Trophoblast cell (in vitro differentiated cells and primary cell): ENCODE results near the gene PRR35.

Experiments used
- DNase-seq, 2 donors: peaks; one replicate each; pipeline ENCODE4 v3.0.0-alpha.2; 2016
- H2AFZ ChIP-seq: 2 replicates; pipeline ENCODE4 v1.6.1; 2013; ENCODE audit warnings: low read length, moderate library complexity, mild to moderate bottlenecking; ENCODE audit not compliant: insufficient read depth, poor library complexity
- H2AK5ac ChIP-seq: 2 replicates; pipeline ENCODE4 v1.6.1; 2013; ENCODE audit warnings: mild to moderate bottlenecking, low read length
- H2BK120ac ChIP-seq: 2 replicates; pipeline ENCODE4 v1.6.1; 2013; ENCODE audit warnings: low read length, mild to moderate bottlenecking, moderate library complexity; ENCODE audit not compliant: insufficient read depth, poor library complexity
- H2BK12ac ChIP-seq: 2 replicates; pipeline ENCODE4 v1.6.1; 2013; ENCODE audit warnings: mild to moderate bottlenecking, low read length, moderate library complexity
- H2BK5ac ChIP-seq: 2 replicates; pipeline ENCODE4 v1.6.1; 2013; ENCODE audit warnings: low read length, low read depth, moderate library complexity, mild to moderate bottlenecking; ENCODE audit not compliant: poor library complexity
- H3K14ac ChIP-seq: 2 replicates; pipeline ENCODE4 v1.6.1; 2013; ENCODE audit warnings: mild to moderate bottlenecking, low read length
- H3K18ac ChIP-seq: 2 replicates; pipeline ENCODE4 v1.6.1; 2013; ENCODE audit warnings: mild to moderate bottlenecking, low read length
- H3K23ac ChIP-seq: 2 replicates; pipeline ENCODE4 v1.6.1; 2013; ENCODE audit warnings: low read length
- H3K27ac ChIP-seq: 2 replicates; pipeline ENCODE4 v1.5.1; 2013; ENCODE audit warnings: low read depth, mild to moderate bottlenecking, inconsistent platforms, low read length, moderate library complexity
- H3K27me3 ChIP-seq: 2 replicates; pipeline ENCODE4 v1.6.1; 2013; ENCODE audit warnings: inconsistent platforms, mild to moderate bottlenecking, low read length, moderate library complexity; ENCODE audit not compliant: insufficient read depth
- H3K36me3 ChIP-seq, 2 experiments: 1 replicate in 1 of 2; 2 replicates in 1 of 2; pipeline ENCODE4 v1.6.1; 2013; ENCODE audit warnings: low read length in 2 of 2, mild to moderate bottlenecking in 2 of 2, moderate library complexity in 1 of 2; ENCODE audit not compliant: insufficient read depth in 2 of 2, control insufficient read depth in 1 of 2
- H3K4ac ChIP-seq: 2 replicates; pipeline ENCODE4 v1.6.1; 2013; ENCODE audit warnings: low read depth, mild to moderate bottlenecking, low read length, moderate library complexity
- H3K4me1 ChIP-seq, 2 experiments: 1 replicate in 1 of 2; 2 replicates in 1 of 2; pipeline ENCODE4 v1.6.1; 2013; ENCODE audit warnings: low read length in 2 of 2, mild to moderate bottlenecking in 2 of 2, moderate library complexity in 1 of 2; ENCODE audit not compliant: insufficient read depth in 2 of 2, control insufficient read depth in 1 of 2
- H3K4me2 ChIP-seq: 2 replicates; pipeline ENCODE4 v1.6.1; 2013; ENCODE audit warnings: inconsistent platforms, mild to moderate bottlenecking, low read length, moderate library complexity
- H3K4me3 ChIP-seq: 2 replicates; pipeline ENCODE4 v1.5.1; 2013; ENCODE audit warnings: mild to moderate bottlenecking, low read depth, low read length, inconsistent platforms
- H3K79me1 ChIP-seq: one replicate; pipeline ENCODE4 v1.6.1; 2013; ENCODE audit warnings: low read length
- H3K79me2 ChIP-seq: 2 replicates; pipeline ENCODE4 v1.6.1; 2013; ENCODE audit warnings: low read length, mild to moderate bottlenecking; ENCODE audit not compliant: control insufficient read depth, insufficient read depth, poor library complexity
- H3K9ac ChIP-seq: 2 replicates; pipeline ENCODE4 v1.6.1; 2013; ENCODE audit warnings: mild to moderate bottlenecking, low read length
- H3K9me3 ChIP-seq: 2 replicates; pipeline ENCODE4 v1.6.1; 2013; ENCODE audit warnings: low read depth, mild to moderate bottlenecking, control low read depth, inconsistent platforms, low read length; ENCODE audit not compliant: insufficient read depth
- H4K12ac ChIP-seq: 2 replicates; pipeline ENCODE4 v1.6.1; 2013; ENCODE audit warnings: low read depth, mild to moderate bottlenecking, low read length, moderate library complexity
- H4K8ac ChIP-seq: 2 replicates; pipeline ENCODE4 v1.6.1; 2013; ENCODE audit warnings: low read depth, mild to moderate bottlenecking, low read length, moderate library complexity
- H4K91ac ChIP-seq: one replicate; pipeline ENCODE4 v1.6.1; 2013; ENCODE audit warnings: low read depth, mild to moderate bottlenecking, low read length, moderate library complexity
- WGBS: extraction: QIAGEN DNeasy Blood & Tissue Kit; methylation state at CpG from one replicate; pipeline ENCODE4 v1.1.7; 2013; ENCODE audit warnings: missing lambda C conversion rate; ENCODE audit not compliant: insufficient read length, insufficient coverage; ENCODE audit errors: extremely low coverage; 5-methylcytosine and 5-hydroxymethylcytosine counted together

Gene PRR35

GRCh38 chr16:590188-590814 is 30.1 kb downstream of the PRR35 start:
- peak overlapping the region; percentile 87 for H3K4me3 ChIP-seq
- peak overlapping the region; percentile 35 for H3K4ac ChIP-seq
- peaks cover 28% of the 10 kb centered on the region for H3K79me2 ChIP-seq
- peak overlapping the region; percentile 45 for H4K12ac ChIP-seq
- H3K18ac ChIP-seq = peak overlapping the region; percentile 35
- peak overlapping the region; percentile 28 for H3K27ac ChIP-seq
- peaks cover 22% of the 10 kb centered on the region for H3K79me1 ChIP-seq
- peak overlapping the region; percentile 93 for H4K91ac ChIP-seq
- peak overlapping the region; percentile 75 for H3K14ac ChIP-seq
- H3K4me1 ChIP-seq = peaks cover 32 to 40% of the 10 kb centered on the region in 2 experiments
- no peak overlapping the region for H3K23ac ChIP-seq
- peak overlapping the region; percentile 73 for H2AFZ ChIP-seq
- H3K9ac ChIP-seq = peak overlapping the region; percentile 71
- peaks cover 3% of the 10 kb centered on the region for H3K9me3 ChIP-seq
- H4K8ac ChIP-seq = peak overlapping the region; percentile 67
- no peak overlapping the region for H2BK12ac ChIP-seq
- peak in 1 of 2 donors; percentile 50 for DNase-seq
- H3K4me2 ChIP-seq = peak overlapping the region; percentile 85
- H3K36me3 ChIP-seq = peaks cover 5 to 6% of the 10 kb centered on the region in 2 experiments
- H2BK120ac ChIP-seq = peak overlapping the region; percentile 67
- H2BK5ac ChIP-seq = peak overlapping the region; percentile 69
- no CpG with 5 or more reads among the region's 71 CpGs for WGBS
- H3K27me3 ChIP-seq = no peaks in the 10 kb centered on the region
- peak overlapping the region; percentile 42 for H2AK5ac ChIP-seq

DNA sequence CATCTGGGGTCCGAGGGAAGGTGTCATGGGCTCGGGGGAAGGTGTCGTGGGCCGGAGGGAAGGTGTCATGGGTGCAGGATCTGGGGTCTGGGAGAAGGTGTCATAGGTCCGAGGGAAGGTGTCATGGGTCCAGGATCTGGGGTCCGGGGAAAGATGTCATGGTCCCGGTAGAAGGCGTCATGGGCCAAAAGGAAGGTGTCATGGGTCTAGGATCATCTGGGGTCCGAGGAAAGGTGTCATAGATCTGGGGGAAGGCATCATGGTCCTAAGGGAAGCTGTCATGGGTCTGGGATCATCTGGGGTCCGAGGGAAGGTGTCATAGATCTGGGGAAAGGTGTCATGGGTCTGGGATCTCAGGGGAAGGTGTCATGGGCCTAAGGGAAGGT is 30.6 kb downstream of the PRR35 start:
- H3K27me3 ChIP-seq = no peaks in the 10 kb centered on the region
- no peak overlapping the region for H3K23ac ChIP-seq
- peaks cover 3% of the 10 kb centered on the region for H3K9me3 ChIP-seq
- no peak overlapping the region for H3K27ac ChIP-seq
- peaks cover 5 to 6% of the 10 kb centered on the region in 2 experiments for H3K36me3 ChIP-seq
- H2BK5ac ChIP-seq = no peak overlapping the region
- H2BK120ac ChIP-seq = no peak overlapping the region
- DNase-seq = no peak
- H4K12ac ChIP-seq = no peak overlapping the region
- WGBS = no CpG with 5 or more reads among the region's 10 CpGs
- no peak overlapping the region for H4K91ac ChIP-seq
- H2AK5ac ChIP-seq = peak overlapping the region; percentile 42
- H3K9ac ChIP-seq = peak overlapping the region; percentile 71
- H3K4me3 ChIP-seq = peak overlapping the region; percentile 87
- peak overlapping the region; percentile 53 for H3K4ac ChIP-seq
- H3K79me1 ChIP-seq = peaks cover 22% of the 10 kb centered on the region
- no peak overlapping the region for H2BK12ac ChIP-seq
- H3K79me2 ChIP-seq = peaks cover 28% of the 10 kb centered on the region
- no peak overlapping the region for H4K8ac ChIP-seq
- H2AFZ ChIP-seq = no peak overlapping the region
- H3K4me2 ChIP-seq = peak overlapping the region; percentile 85
- peak overlapping the region; percentile 35 for H3K18ac ChIP-seq
- H3K14ac ChIP-seq = peak overlapping the region; percentile 75
- peaks cover 32 to 40% of the 10 kb centered on the region in 2 experiments for H3K4me1 ChIP-seq

GRCh38 chr16:591231-591630 is 31.0 kb downstream of the PRR35 start:
- H3K27me3 ChIP-seq = no peaks in the 10 kb centered on the region
- no peak overlapping the region for H3K27ac ChIP-seq
- H3K14ac ChIP-seq = no peak overlapping the region
- no peak overlapping the region for H4K12ac ChIP-seq
- peaks cover 3% of the 10 kb centered on the region for H3K9me3 ChIP-seq
- no peak overlapping the region for H4K91ac ChIP-seq
- H2AFZ ChIP-seq = no peak overlapping the region
- no peak overlapping the region for H3K9ac ChIP-seq
- no CpG with 5 or more reads among the region's 8 CpGs for WGBS
- H3K4ac ChIP-seq = peak overlapping the region; percentile 53
- H3K36me3 ChIP-seq = peaks cover 6 to 10% of the 10 kb centered on the region in 2 experiments
- H2BK12ac ChIP-seq = no peak overlapping the region
- H3K18ac ChIP-seq = no peak overlapping the region
- H3K79me2 ChIP-seq = peaks cover 28% of the 10 kb centered on the region
- no peak overlapping the region for H3K23ac ChIP-seq
- DNase-seq = peak; percentile 81 to 82
- no peak overlapping the region for H2BK120ac ChIP-seq
- H2BK5ac ChIP-seq = no peak overlapping the region
- H4K8ac ChIP-seq = no peak overlapping the region
- no peak overlapping the region for H2AK5ac ChIP-seq
- peak overlapping the region; percentile 85 for H3K4me2 ChIP-seq
- H3K79me1 ChIP-seq = peaks cover 22% of the 10 kb centered on the region
- H3K4me3 ChIP-seq = no peak overlapping the region
- peaks cover 32 to 40% of the 10 kb centered on the region in 2 experiments for H3K4me1 ChIP-seq

- H3K18ac ChIP-seq = peak overlapping the region; percentile 9
- H2BK5ac ChIP-seq = no peak overlapping the region
- no peak overlapping the region for H4K12ac ChIP-seq
- peaks cover 32 to 40% of the 10 kb centered on the region in 2 experiments for H3K4me1 ChIP-seq
- H3K4me3 ChIP-seq = peak overlapping the region; percentile 11
- H4K91ac ChIP-seq = peak overlapping the region; percentile 25
- H3K27ac ChIP-seq = no peak overlapping the region
- peak overlapping the region; percentile 23 for H3K4ac ChIP-seq
- H3K4me2 ChIP-seq = no peak overlapping the region
- no CpG with 5 or more reads among the region's 15 CpGs for WGBS
- H2AK5ac ChIP-seq = peak overlapping the region; percentile 28
- peaks cover 22% of the 10 kb centered on the region for H3K79me1 ChIP-seq
- DNase-seq = peak in 1 of 2 donors; percentile 44
- H3K79me2 ChIP-seq = peaks cover 28% of the 10 kb centered on the region
- H3K36me3 ChIP-seq = peaks cover 11 to 18% of the 10 kb centered on the region in 2 experiments
- no peak overlapping the region for H3K9ac ChIP-seq
- H3K23ac ChIP-seq = no peak overlapping the region
- H2BK120ac ChIP-seq = peak overlapping the region; percentile 6
- no peak overlapping the region for H3K14ac ChIP-seq
- H2BK12ac ChIP-seq = no peak overlapping the region
- no peaks in the 10 kb centered on the region for H3K27me3 ChIP-seq
- peaks cover 3% of the 10 kb centered on the region for H3K9me3 ChIP-seq
- H4K8ac ChIP-seq = no peak overlapping the region
- H2AFZ ChIP-seq = no peak overlapping the region
These were observed 31.8 kb downstream of the PRR35 start for GRCh38 chr16:591892-592517.
